ENCODE results near the gene IRS2.

- no peak for TF ChIP-seq CTCF (IDR thresholded peaks at IDR 0.05; ENCODE audit: extremely low read depth in 1 of 2, insufficient read depth in 1 of 2, low read depth in 1 of 2, low read length in 2 of 2)
- TF ChIP-seq MAX (IDR thresholded peaks at IDR 0.05; ENCODE audit: insufficient read depth, insufficient read length) = no peak
- no peak for TF ChIP-seq POLR2AphosphoS5 (IDR thresholded peaks at IDR 0.05; ENCODE audit: insufficient read depth, low read depth, low read length)
- no peak for TF ChIP-seq EZH2 (IDR thresholded peaks at IDR 0.05; ENCODE audit: borderline replicate concordance, low read depth, low read length, severe bottlenecking)
- TF ChIP-seq FOS (IDR thresholded peaks at IDR 0.05; ENCODE audit: borderline replicate concordance, insufficient read depth, low read length) = no peak
Observed at GRCh38 chr13:109770436-109770835, 15.9 kb downstream of the IRS2 start.
